GM18951 (cell line): ENCODE results near the gene DLGAP5.

Source experiments
- POLR2A ChIP-seq: IDR thresholded peaks from 4 replicates; pipeline ENCODE4 v1.6.1; 2011; ENCODE audit warnings: mild to moderate bottlenecking; ENCODE audit not compliant: insufficient read length, insufficient read depth; ENCODE audit errors: extremely low read depth
- in situ Hi-C: fragments of 300-500 bp; cut with MboI; formaldehyde crosslinking; loops from one replicate; pipeline ENCODE4 v1.12.0; 2022; ENCODE audit warnings: low sequenced_read_pairs, mixed read lengths, inconsistent platforms; ENCODE audit not compliant: unreplicated experiment

DLGAP5 gene, protein sequence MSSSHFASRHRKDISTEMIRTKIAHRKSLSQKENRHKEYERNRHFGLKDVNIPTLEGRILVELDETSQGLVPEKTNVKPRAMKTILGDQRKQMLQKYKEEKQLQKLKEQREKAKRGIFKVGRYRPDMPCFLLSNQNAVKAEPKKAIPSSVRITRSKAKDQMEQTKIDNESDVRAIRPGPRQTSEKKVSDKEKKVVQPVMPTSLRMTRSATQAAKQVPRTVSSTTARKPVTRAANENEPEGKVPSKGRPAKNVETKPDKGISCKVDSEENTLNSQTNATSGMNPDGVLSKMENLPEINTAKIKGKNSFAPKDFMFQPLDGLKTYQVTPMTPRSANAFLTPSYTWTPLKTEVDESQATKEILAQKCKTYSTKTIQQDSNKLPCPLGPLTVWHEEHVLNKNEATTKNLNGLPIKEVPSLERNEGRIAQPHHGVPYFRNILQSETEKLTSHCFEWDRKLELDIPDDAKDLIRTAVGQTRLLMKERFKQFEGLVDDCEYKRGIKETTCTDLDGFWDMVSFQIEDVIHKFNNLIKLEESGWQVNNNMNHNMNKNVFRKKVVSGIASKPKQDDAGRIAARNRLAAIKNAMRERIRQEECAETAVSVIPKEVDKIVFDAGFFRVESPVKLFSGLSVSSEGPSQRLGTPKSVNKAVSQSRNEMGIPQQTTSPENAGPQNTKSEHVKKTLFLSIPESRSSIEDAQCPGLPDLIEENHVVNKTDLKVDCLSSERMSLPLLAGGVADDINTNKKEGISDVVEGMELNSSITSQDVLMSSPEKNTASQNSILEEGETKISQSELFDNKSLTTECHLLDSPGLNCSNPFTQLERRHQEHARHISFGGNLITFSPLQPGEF

DNA sequence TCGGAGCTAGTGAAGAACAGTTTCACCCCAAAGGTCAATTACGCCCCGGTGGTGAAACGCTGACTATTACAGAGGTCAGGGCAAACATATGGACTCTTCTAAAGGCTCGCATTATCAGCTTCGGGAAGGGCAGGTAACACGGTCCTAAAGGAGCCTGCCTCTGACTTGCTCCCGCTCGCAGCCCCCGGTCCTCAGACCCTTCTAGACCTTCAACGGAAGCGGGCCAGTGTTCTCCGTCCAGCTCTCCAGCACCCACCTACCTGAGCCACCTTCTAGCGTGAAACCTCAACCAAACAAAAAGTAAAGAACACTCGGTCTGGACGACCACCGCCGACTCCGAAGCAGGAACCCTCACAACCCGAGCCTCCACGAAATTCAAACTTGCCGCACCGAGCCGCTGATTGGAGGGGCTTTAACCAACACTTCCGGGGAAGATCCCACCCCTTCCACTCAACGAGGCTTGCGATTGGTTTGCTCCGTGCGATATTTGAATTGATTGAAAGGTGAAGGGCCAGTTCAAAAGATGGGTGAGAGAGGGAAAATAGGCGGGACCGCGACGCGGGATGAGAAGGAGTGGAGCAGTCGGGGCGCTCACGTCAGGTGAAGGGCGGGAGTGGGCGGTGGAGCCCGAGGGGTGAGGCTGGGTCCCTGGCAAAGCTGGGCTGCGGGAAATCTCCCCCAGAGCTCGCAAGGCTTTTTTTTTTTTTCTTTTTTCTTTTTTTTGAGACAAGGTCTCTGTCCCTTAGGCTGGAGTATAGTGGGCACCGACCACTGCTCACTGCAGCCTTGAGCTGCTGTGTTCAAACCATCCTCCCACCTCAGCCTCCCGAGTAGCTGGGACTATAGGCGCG lies at the start of gene DLGAP5:
DLGAP5 (minus strand) TSS at position 383 of the 851 bp plus-strand sequence. CDS start 2,406 bp downstream, outside the sequence.
- in situ Hi-C loops: no loop called here
- peak; percentile 71 for TF ChIP-seq POLR2A

DNA sequence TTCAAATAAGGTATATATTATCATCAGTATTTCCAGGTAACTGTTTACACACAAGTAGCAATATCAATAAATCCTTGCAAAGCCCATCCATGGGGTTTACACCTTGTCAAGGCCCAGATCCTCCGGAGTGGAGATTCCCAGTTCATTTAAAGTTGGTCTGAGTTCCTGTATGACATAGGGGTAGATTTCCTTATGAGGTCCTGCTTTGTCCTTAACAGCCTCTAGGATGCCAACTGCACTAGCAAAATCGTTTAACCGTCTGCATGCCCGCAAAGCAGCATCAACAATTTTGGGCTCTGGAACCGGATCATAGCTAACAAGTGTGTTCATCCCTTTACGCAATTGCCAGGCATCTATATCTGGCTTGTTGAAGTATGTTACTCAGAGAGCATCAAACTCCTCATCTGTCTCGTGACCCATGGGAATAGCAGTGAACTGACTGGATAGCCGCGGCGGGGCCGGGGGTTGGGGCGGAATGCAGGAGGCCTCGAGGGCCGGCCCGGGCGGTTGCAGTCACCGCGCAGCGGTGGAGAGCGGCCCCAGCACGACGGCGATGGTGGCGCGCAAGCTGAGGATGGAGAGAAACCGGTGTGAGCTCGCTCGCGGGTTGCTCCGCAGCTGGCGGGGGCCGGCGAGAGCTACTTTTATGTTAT lies 49.3 kb upstream of the DLGAP5 start:
- in situ Hi-C loops: loop anchor here (10.0 to 25.0 kb wide), 2 partner anchors 114 to 1222 kb away; no protein-coding TSS in a partner anchor
- no peak for TF ChIP-seq POLR2A

DNA sequence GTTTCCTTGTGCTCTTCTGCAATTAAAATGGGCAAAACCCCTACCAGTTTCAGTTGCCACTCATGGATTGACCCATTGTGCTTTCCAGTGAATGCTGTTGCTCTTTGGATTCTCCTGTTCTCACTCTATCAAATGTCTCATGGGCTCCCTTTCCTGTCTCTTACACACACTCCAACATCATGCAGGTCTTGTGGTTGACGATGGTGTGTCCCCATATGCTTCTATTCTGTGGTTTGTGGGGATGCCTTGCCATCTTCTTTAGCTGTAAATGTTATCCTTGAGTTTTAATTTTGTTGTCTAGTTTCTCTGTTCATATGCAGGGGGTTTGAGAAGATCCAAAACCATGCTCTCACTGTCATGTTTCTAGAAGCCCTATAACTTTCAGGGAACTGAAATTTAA lies 47.9 kb upstream of the DLGAP5 start:
- no peak for TF ChIP-seq POLR2A
- in situ Hi-C loops: loop anchor here (25.0 kb wide), 1 partner anchor 1223 kb away; no protein-coding TSS in a partner anchor

DNA sequence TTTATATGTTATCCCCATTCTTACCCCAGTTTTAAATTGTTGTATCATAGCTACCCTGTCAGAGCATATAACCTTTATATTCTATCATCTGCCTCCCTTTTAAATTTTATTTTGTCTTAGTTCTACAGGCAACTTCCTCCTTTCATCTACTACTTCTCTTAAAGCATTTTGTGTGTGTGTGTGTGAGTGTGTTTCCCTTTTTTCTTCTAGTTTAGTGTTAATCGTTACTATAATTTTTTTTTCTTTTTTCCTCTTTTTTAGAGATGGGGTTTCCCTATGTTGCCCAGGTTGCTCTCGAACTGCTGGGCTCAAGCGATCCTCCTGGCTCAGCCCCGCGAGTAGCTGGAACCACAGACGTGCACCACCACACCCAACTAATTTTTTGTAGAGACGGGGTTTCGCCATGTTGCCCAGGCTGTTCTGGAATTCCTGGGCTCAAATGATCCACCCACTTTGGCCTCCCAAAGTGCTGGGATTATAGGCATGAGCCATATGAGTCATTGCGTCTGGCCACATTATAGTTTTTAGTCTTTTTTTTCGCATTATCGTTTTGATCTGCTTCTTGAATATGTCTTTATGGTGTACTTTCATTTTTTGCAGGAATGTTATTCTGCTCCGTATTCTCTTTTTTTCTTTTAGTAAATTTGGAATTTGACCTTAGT lies 46.8 kb upstream of the DLGAP5 start:
- in situ Hi-C loops: loop anchor here (25.0 kb wide), 1 partner anchor 1224 kb away; no protein-coding TSS in a partner anchor

DNA sequence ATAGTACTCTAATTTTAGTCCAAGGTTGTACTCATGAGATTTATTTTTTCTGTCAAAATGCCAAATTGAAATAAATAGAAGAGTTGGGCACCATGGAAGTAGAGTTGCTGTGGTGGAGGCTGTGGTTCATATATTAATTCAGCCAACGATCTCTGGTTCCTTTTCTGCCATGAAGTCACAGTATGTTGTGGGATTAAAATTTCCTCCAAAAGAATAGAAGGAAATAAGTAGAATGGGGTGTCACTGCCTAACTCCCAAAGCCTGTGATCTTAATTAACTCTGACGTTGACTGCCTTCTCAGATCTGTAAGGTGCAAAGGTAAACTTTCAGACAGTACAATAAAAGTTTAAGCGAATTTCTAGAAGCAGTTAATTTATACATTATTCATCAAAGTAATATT lies 42.2 kb upstream of the DLGAP5 start:
- no peak for TF ChIP-seq POLR2A
- in situ Hi-C loops: loop anchor here (25.0 kb wide), 1 partner anchor 1229 kb away; no protein-coding TSS in a partner anchor

More for the DNA sequence above, 46.8 kb upstream of the DLGAP5 start:
- no peak for TF ChIP-seq POLR2A

DNA sequence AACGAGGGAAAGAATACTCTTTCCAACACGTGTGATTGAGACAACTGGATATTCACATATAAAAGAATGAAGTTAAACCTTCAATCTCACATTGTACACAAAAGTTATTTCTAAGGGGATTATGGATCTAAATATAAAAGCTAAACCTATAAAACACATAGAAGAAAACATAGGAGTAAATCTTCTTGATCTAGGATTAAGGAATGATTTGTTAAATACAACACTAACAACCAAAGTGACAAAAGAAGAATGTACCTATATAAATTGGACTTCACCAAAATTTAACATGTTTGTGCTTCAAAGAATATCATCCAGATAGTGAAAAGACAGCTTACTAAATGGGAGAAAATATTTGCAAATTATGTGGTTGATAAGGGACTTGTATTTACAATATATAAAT lies 36.9 kb upstream of the DLGAP5 start:
- in situ Hi-C loops: loop anchor here (25.0 kb wide), 1 partner anchor 1234 kb away; no protein-coding TSS in a partner anchor
- no peak for TF ChIP-seq POLR2A

DNA sequence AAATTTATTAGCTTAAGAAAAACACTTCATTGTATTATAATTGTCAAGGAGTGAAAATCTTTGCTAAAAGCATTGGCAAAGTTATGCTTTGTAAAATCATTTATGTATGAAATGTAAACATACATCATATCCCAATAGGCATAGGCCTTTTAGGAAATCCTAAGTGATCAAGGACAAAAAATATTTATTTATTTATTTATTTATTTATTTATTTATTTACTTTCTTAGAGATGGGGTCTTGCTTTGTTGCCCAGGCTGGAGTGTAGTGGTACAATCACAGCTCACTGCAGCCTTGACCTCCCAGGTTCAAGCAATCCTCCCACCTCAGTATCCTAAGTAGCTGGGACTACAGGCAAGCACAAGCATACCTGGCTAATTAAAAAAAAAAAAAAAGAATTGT lies 32.0 kb upstream of the DLGAP5 start:
- in situ Hi-C loops: no loop called here
- TF ChIP-seq POLR2A: no peak

DNA sequence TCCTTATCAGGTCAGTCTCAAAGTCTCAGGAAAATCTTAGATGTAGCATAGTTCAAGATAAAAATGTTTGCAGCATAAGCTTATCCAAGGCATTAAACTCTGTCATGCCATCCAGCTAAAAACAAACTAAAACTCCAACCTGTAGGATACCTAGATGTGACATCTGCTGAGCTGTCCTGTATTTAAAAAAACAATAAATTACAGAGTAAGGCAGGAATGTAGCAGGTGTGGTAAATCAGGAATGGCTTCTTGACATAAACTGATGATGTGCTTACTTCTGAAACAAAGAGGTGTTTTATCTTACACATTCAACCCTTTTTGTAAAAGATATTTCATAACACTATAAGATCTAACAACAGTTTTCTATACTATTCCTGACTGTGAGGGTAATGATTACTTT lies 30.6 kb upstream of the DLGAP5 start:
- TF ChIP-seq POLR2A: no peak
- in situ Hi-C loops: no loop called here

DNA sequence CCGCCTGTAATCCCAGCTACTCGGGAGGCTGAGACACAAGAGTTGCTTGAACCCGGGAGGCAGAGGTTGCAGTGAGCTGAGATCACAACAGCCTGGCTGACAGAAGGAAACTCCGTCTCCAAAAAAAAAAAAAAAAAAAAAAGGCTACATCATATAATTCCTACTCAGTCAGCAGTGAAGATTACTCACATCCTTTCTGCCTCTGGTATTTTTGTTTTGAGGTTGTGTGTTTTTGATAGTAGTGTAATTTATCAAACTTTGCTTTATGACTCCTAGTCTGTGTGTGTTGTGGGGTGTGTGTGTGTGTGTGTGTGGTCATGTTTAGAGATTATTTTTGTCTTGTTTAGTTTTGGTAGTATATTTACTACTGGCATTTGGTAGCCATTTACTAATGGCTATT lies 29.8 kb upstream of the DLGAP5 start:
- in situ Hi-C loops: no loop called here

DNA sequence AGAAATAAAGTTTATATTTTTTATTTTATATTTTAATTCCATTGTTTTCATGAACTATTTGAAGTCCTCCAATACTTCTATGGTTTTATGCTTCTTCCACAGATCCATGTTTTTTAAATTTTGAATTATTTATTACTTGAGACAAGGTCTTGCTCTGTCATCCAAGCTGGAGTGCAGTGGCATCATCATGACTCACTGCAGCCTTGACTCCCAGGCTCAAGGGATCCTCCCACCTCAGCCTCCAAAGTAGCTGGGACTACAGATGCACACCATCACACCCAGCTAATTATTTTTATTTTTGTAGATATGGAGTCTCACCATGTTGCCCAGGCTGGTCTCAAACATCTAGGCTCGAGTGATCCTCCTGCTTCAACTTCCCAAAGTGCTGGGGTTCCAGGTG lies 28.8 kb upstream of the DLGAP5 start:
- in situ Hi-C loops: no loop called here
- no peak for TF ChIP-seq POLR2A

More for the DNA sequence above, 29.8 kb upstream of the DLGAP5 start:
- TF ChIP-seq POLR2A: no peak

DNA sequence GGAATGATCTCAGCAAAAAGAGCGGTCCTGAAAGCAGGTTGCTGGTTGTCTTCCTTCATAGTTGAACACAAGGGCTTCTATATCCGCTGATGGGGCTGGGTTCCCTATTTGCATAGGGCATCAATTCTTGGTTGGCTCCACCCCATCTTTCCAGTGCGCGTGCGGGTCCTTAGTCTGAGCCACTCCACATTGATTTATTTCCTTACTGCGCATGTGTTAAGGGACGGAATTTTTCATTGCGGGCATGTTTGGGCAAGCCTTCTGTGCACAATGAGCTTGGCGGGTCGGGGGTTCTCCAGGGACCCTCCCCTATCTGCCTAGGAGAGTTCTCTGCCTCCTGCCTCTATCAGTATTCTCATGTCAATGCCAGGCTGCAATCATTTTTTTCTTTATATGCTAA lies 21.2 kb upstream of the DLGAP5 start:
- in situ Hi-C loops: no loop called here

More for the DNA sequence above, 21.2 kb upstream of the DLGAP5 start:
- no peak for TF ChIP-seq POLR2A
